Smooth muscle cell (in vitro differentiated cells): ENCODE measurements around the gene IL17C. TPM values are rescaled to one million over a fixed set of nuclear protein-coding genes. Genes with fewer than 3 reads are reported as not detected.

Experiments
- DNase-seq: peaks from one replicate; lab custom pipeline; 2025; ENCODE audit not compliant: unreplicated experiment; lab: John Stamatoyannopoulos, UW
- H2AFZ ChIP-seq: fragments of 200-600 bp; sonication (generic); 2 replicates; pipeline ENCODE4 v1.6.0; 2016; ENCODE audit warnings: antibody characterized with exemption, low read depth, mild to moderate bottlenecking
- H3F3A ChIP-seq: fragments of 200-600 bp; sonication (generic); 2 replicates; pipeline ENCODE4 v1.6.0; 2017; ENCODE audit warnings: antibody characterized with exemption, low read depth
- H3K27ac ChIP-seq: fragments of 200-600 bp; sonication (generic); 2 replicates; pipeline ENCODE4 v1.5.1; 2016; ENCODE audit warnings: low read depth, mild to moderate bottlenecking
- H3K27me3 ChIP-seq: fragments of 200-600 bp; sonication (generic); 2 replicates; pipeline ENCODE4 v1.6.1; 2016; ENCODE audit warnings: low read depth, mild to moderate bottlenecking
- H3K36me3 ChIP-seq: fragments of 200-600 bp; sonication (generic); 2 replicates; pipeline ENCODE4 v1.5.1; 2016; ENCODE audit warnings: low read depth
- H3K4me1 ChIP-seq: fragments of 200-600 bp; sonication (generic); 2 replicates; pipeline ENCODE4 v1.5.1; 2016; ENCODE audit warnings: low read depth
- H3K4me2 ChIP-seq: fragments of 200-600 bp; sonication (generic); 2 replicates; pipeline ENCODE4 v1.6.0; 2016; ENCODE audit warnings: mild to moderate bottlenecking
- H3K4me3 ChIP-seq: fragments of 200-600 bp; sonication (generic); 2 replicates; pipeline ENCODE4 v1.5.1; 2016; ENCODE audit warnings: mild to moderate bottlenecking
- H3K79me2 ChIP-seq: fragments of 200-600 bp; sonication (generic); 2 replicates; pipeline ENCODE4 v1.6.0; 2016; ENCODE audit warnings: low read depth, mild to moderate bottlenecking
- H3K9ac ChIP-seq: fragments of 200-600 bp; sonication (generic); 2 replicates; pipeline ENCODE4 v1.6.0; 2016; ENCODE audit warnings: low read depth
- H3K9me3 ChIP-seq: fragments of 200-600 bp; sonication (generic); replicated peaks from 2 replicates; pipeline ENCODE4 v1.5.1; 2016; ENCODE audit warnings: low read depth
- H4K20me1 ChIP-seq: fragments of 200-600 bp; sonication (generic); 2 replicates; pipeline ENCODE4 v1.6.0; 2016; ENCODE audit warnings: low read depth
- WGBS: methylation state at CpG from one replicate; pipeline ENCODE4 v1.1.7; 2016; ENCODE audit warnings: low lambda C conversion rate; 5-methylcytosine and 5-hydroxymethylcytosine counted together
- polyA plus RNA-seq: library from polyadenylated mRNA; unstranded; fragments of >200 nt; fragmentation: Nextera tagmentation; extraction: Ambion mirVana; gene quantifications from 2 replicates; pipeline ENCODE4 v1.2.1, GENCODE V29; 2016
- total RNA-seq: library from RNA; depleted of rRNA; stranded (reverse); fragments of >200 nt; gene quantifications from 2 replicates; pipeline ENCODE4 v1.2.3, GENCODE V29; 2014
- TF ChIP-seq, protein P1 (sequence below): fragments of 200-600 bp; sonication (generic); IDR thresholded peaks from 2 replicates; pipeline ENCODE4 v1.5.1; 2017; ENCODE audit warnings: borderline replicate concordance, mild to moderate bottlenecking, antibody characterized with exemption; ENCODE audit not compliant: insufficient read depth, poor library complexity, severe bottlenecking

IL17C gene
- total and polyA plus RNA-seq, 2 experiments from 2014 or later: not detected

DNA sequence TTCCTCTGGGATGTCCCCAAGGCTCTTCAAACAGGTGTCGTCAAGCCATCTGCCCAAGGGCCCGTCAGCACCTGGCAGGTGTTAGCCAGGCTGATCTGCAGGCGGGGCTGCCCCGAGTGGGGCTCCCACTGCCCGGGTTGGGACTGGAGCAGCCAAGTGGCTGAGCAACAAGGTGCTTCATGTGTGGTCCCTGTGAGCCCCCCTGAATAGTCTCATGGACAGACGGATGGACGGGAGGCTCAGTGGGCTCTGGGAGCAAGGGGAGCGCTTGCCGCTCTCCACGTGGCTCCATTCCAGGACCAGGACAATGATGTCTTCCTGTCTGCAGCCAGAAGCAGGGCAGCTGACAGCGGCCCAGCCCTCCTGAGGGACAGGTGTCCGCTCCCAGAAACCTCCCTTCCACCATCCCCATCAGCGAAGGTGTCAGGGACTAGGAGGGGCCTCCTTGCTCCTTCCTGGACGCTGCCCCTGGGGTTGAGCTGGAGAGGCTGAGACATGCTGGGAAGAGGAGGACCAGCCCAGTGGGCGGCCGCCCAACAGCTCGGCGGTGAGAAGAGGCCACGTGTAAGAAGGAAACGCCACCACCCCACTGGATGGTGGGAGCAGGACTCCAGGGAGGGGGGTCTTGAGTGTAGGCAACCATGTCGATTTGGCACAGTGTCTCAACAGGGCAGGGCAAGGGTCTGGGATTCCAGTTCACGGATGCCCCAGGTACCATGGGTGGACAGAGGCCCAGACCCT lies 38.3 kb downstream of the IL17C start:
- no peak overlapping the region for H2AFZ ChIP-seq
- H3K27me3 ChIP-seq: no peaks in the 10 kb centered on the region
- no peak overlapping the region for H3K27ac ChIP-seq
- no peak for DNase-seq
- no peaks in the 10 kb centered on the region for H3K9me3 ChIP-seq
- H3K9ac ChIP-seq: no peak overlapping the region
- no peaks in the 10 kb centered on the region for H3F3A ChIP-seq
- H3K36me3 ChIP-seq: no peaks in the 10 kb centered on the region
- 96% methylated on average over 22 of the region's 22 CpGs for WGBS
- H3K79me2 ChIP-seq: no peaks in the 10 kb centered on the region
- no peaks in the 10 kb centered on the region for H4K20me1 ChIP-seq
- no peaks in the 10 kb centered on the region for H3K4me1 ChIP-seq
- no peak overlapping the region for H3K4me3 ChIP-seq
- TF ChIP-seq, protein P1, sequence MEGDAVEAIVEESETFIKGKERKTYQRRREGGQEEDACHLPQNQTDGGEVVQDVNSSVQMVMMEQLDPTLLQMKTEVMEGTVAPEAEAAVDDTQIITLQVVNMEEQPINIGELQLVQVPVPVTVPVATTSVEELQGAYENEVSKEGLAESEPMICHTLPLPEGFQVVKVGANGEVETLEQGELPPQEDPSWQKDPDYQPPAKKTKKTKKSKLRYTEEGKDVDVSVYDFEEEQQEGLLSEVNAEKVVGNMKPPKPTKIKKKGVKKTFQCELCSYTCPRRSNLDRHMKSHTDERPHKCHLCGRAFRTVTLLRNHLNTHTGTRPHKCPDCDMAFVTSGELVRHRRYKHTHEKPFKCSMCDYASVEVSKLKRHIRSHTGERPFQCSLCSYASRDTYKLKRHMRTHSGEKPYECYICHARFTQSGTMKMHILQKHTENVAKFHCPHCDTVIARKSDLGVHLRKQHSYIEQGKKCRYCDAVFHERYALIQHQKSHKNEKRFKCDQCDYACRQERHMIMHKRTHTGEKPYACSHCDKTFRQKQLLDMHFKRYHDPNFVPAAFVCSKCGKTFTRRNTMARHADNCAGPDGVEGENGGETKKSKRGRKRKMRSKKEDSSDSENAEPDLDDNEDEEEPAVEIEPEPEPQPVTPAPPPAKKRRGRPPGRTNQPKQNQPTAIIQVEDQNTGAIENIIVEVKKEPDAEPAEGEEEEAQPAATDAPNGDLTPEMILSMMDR: no peak
- H3K4me2 ChIP-seq: no peak overlapping the region

DNA sequence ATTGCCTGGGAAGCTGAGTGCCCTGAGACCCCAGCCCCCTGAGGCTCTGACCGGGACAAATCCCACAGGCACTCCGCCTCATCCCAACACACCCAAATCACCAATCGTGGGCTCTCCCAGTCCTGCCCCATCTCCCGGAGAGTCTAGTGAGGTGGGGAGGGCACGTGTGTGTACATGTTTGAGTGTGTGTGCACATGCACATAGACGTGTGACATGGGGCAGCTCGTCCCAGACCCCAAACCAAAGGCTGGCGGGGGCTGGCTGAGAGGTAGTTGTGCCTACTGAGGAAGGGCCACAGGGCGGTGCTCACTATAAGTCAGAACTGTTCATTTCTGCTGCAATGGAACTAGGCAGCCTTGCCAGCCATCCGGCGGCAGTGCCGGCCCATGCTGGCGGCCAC lies 39.3 kb downstream of the IL17C start:
- no peaks in the 10 kb centered on the region for H3K79me2 ChIP-seq
- no peak overlapping the region for H3K4me3 ChIP-seq
- H3K4me2 ChIP-seq: no peak overlapping the region
- H3K9me3 ChIP-seq: no peaks in the 10 kb centered on the region
- H3K4me1 ChIP-seq: no peaks in the 10 kb centered on the region
- H2AFZ ChIP-seq: no peak overlapping the region
- no peak for DNase-seq
- H3K9ac ChIP-seq: no peak overlapping the region
- H3K36me3 ChIP-seq: no peaks in the 10 kb centered on the region
- TF ChIP-seq, protein P1: no peak
- H3K27ac ChIP-seq: no peak overlapping the region
- no peaks in the 10 kb centered on the region for H4K20me1 ChIP-seq
- no peaks in the 10 kb centered on the region for H3K27me3 ChIP-seq
- WGBS: 89% methylated on average over 13 of the region's 13 CpGs
- no peaks in the 10 kb centered on the region for H3F3A ChIP-seq

DNA sequence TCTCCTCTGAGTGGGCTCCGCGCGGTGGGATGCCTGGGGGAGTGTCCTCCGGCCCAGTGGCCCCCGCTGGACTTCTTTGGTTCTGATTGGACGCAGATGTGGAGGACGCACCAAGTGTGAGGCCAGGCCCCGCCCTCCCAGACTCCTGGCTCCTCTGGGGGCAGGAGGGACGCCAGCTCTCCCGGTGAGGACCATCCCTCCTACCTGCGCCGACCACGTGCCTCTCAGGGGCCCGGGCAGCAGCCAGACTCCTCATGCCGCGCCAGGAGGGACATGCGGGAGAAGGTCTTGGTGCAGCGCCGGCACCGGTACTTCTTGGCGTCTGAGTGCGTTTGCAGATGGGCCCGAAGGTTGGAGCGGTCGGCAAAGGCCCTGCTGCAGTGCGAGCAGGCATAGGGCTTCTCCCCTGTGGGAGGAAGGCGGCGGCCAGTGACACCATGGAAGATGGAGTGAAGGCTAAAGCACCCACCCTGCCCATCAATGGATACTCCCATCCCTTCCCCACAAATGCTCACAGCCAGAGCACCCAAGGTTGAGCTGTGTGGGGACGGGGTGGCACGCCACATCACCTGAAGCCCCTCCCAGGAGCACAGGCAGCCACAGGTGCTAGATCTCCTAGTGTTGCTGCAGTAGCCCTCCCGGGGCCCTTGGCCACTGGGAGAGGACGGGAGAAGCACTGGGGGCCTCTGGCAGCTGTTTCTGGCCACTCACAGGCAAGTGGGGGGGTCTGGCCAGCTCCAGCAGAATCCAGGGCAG lies 40.0 kb downstream of the IL17C start:
- Histone ChIP-seq H3K4me1 (no peaks in the 10 kb centered on the region), H3K27ac (no peak overlapping the region), H2AFZ (no peak overlapping the region), H3K4me2 (no peak overlapping the region), H3K9me3 (no peaks in the 10 kb centered on the region), H4K20me1 (no peaks in the 10 kb centered on the region), H3K79me2 (no peaks in the 10 kb centered on the region), H3K27me3 (no peaks in the 10 kb centered on the region), H3K4me3 (no peak overlapping the region), H3K9ac (no peak overlapping the region), H3F3A (no peaks in the 10 kb centered on the region), H3K36me3 (no peaks in the 10 kb centered on the region)
- DNase-seq: no peak
- TF ChIP-seq, protein P1: no peak
- whole genome bisulfite sequencing: 87% methylated on average over 30 of the region's 32 CpGs
